ENCODE results near the gene GPR32.
A peak's percentile ranks its signal among the peaks of the same experiment; 100 is the strongest.
"Not testable (repeated sequence)": the region's sequence is repeated elsewhere in the genome, so short reads cannot be mapped to it uniquely, and the experiment has no call there.

Gene GPR32

DNA sequence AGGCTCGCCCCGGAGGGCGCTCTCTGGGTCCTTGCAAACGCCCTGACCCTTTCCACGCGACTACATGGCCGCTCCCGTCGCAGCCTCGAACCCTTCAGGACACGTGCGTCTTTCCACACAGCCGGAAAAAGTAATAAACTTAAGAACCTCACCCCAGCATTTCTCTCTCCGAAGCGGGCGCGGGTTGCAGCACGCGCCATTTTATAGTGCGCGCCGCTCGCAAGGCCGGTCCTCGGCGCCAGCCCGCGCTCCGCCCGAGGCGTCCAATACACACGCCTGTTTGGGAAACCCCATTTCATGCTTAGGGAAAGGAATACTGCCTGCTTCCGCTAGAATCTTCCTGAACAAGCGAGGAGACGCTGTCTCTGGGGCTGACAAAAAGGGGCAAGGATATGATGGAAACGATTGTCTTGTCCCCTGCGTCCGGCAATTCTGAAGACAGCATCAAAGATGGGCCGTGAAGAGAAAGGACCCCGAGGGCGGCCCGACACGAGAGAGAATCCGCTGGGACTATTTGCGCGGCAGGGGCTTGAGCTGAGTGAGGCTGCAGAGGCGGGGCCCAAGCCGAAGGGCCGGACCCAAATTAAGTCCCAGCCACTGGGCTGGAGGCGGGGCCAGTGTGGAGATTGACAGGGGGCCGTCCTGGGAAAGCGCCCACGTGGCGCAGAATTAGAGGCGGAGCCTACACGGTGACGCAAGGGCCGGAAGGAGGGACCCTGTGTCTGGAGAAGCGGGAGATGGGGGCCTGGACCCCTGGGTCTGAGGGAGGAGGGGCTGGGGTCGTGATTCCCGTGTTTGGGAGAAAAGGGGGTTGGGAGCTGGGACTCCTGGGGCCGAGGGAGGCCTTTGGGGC lies 34.4 kb downstream of the GPR32 start:
- DNase-seq = peak; percentile 97

DNA sequence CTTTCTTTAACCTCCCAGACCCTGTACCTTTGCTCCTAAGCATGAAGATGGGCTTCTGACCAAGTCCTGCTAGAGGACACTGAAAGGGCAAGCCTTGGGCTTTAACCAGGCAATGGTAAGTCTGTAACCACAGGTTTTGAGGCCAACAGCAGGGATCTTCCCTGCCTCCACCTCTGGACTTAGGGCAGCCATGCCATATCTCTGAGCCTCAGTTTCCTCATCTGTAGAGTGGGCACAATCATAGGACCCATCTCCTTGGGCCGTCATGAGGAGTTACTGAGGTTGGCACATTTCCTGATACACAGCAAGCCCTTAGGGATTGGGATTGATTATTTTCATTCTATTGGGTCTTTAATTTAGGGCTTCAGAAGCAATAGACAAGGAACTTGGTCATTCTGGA lies 38.6 kb downstream of the GPR32 start:
- no peak for DNase-seq

DNA sequence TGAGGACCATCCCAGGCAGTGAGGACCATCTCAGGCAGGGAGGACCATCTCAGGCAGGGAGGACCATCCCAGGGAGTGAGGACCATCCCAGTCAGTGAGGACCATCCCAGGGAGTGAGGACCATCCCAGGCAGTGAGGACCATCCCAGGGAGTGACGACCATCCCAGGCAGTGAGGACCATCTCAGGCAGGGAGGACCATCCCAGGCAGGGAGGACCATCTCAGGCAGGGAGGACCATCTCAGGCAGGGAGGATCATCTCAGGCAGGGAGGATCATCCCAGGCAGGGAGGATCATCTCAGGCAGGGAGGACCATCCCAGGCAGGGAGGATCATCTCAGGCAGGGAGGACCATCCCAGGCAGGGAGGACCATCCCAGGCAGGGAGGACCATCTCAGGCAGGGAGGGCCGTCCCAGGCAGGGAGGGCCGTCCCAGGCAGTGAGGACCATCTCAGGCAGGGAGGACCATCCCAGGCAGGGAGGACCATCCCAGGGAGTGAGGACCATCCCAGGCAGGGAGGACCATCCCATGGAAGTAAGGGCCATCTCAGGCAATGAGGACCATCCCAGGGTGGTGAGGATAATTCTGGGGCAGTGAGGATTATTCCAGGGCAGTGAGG lies 41.5 kb downstream of the GPR32 start:
- not testable (repeated sequence) for DNase-seq

DNA sequence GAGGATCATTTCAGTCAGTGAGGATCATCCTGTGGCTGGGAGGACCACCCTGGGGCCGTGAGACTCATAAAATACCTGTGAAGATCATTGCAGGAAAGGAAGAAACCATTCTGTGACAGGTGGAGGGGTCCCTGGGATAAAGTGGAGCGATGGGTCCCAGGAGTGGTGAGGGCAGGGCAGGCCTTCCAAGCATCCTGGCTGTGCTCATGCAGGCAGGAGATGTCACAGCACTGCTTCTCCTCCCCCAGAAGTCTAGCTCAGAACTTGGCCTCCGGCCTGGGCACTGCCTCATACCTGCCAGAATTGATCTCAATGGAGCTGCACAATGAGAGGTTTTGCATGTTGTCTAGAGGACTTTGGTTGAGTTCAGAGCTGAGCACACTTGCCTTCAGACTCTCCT lies 42.2 kb downstream of the GPR32 start:
- no peak for DNase-seq

DNA sequence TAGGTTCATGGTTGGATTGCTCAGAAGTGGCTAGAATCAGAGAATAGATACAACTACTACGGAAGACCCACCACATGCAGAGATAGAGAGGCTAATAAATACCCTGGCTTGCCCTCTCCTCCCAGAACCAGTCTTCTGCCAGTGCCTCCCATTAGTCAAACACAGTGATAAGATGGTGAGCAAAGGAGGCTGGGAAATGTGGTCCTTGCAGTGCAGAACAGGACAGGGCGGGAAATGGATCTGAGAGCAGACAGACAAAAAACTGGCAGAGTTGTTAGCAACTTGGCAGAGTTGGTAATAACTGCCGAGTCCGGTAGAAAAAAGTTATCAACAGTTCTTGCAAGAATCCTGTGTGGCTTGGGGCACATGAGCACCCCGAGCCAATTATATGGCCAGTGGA lies 44.6 kb downstream of the GPR32 start:
- DNase-seq = no peak

DNA sequence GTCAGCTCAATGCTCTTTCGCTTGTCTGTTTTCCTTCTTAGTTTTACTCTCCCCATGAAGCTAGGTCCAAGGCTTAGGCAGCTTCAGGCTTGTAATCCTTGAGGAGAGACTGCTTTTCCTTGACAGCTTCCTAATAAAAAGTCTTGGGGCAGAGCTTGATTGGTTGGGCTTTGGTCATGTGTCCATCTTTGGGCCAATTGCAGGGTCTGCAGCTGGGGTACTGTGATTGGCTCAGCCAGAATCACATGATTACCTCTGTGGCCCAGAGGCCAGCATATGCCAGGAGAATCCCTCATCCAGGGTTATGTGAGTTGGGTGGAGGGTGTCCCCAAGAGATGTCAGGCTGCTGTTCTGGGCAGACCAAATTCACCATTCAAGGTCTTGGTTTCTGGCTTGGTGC lies 45.2 kb downstream of the GPR32 start:
- no peak for DNase-seq

DNA sequence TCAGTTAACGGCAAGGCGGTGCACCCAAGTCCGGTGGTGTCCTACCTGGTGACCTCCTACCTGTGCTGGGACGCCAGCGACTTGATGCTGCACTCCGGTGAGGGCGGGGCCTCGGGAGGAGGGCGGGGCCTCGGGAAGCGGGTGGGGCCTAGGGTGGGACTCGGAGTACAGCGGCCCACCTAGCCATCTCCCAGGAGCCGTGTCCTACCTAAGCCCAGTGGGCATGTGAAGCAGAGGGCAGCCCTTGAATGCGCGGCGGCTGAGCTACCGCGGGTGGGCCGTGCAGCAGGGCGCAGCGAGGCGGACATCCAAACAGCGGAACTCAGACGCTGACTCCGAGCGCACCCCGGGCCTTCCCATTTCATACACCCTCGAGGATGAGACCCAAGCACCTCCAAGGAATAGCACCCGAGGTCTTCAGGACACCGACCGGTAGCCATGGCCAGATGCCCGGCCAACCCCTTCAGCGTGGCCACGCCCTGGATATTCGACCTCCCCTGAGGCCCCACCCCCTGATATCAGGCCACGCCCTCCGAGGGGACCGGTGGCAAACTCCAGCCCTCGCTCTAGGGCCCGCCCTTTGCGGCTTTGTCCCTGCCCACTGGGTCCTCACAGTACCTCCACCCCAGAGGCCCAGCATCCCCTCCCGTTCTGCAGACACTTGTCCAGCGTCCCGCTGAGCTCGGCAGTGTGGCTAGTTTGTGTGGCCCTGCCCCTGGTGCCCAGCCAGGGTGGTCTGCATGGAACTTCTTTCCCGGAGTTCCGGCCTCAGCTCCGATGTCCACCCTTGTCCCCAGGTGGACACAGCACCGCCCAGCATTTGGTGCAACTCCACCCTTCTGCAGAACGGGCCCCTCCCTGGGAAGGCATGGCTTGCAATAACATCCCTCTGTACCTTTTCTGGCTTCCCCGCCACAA lies 47.9 kb downstream of the GPR32 start:
- DNase-seq = no peak

- DNase-seq = no peak
Observed at GRCh38 chr19:50818859-50819472, 48.7 kb downstream of the GPR32 start.

- no peak for DNase-seq
Observed at GRCh38 chr19:50819636-50820035, 49.4 kb downstream of the GPR32 start.

DNA sequence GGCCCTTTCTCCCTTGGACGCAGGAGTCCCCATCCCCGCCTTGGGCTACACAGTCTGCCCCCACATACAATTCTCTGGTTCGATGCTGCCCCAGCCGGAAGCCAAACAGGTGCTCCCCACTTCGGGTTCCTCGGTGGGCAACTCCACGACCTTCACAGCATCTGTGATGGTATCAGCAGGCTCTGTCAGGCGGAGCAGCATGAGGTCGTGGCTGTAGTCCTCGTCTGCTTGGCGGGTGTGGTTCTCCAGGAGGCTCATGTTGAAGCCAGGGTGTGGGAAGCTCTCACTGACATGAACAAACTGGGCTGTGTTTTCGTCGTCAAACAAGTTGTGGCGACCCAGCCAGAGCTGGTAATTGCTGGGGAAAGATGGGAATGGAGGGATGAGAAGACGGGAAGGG lies 49.8 kb downstream of the GPR32 start:
- DNase-seq = no peak

DNA sequence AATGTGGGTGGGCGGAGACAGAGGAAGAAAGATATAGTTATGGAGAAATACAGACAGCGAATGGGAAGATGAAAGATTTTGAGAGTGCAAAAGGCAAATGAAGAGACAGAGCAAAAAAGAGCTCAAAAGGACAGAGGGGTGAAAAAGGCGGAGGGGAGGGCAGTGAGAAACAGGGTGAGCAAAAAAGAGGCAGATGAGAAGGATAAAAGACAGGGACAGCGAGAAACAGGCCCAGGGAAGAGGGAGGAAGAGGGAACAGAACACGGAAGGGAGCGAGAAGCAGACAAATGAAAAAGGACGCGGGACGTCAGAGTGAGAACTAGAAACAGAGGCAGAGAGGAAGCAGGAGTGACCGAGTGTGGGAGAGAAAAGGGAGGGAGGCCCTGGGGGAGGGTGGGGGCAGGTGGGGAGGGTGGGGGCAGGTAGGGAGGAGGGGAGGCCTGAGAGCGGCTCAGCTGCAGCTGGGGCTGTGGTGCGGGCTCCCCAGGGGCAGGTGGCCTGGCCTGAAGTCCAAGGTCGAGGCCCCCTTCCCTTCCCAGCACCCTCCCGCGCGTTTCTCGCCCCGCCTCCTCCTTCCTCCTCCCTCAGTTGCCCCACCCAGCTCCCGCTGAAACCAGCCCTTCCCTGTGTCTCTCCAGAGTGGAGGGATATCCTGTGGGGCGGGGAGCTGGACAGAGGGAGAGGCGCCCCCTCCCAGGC lies 50.4 kb downstream of the GPR32 start:
- DNase-seq = no peak

DNA sequence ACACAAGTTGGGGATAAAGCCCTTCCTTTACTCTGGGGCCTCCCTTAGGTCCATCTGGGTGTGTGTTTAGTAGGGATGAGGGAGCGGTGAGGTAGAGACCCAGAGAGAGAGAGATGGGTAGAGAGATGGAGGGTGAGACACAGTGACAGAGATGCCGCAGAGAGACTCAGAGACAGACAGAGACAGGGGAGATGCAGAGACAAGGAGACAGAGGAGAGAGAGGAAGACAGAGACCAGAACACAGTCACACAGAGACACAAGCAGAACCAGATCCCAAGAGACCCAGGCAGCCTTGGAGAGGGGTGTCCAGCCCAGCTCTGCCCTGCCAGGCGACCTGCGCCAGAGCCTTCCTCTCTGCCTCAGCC lies 51.0 kb downstream of the GPR32 start:
- no peak for DNase-seq
